Glomerular visceral epithelial cell (primary cell): Measurements from ENCODE around the gene SLC36A3.
"Not testable (repeated sequence)": the region's sequence is repeated elsewhere in the genome, so short reads cannot be mapped to it uniquely, and the experiment has no call there.

Source experiments
- DNase-seq: peaks from one replicate; pipeline ENCODE4 v3.0.0-alpha.2; 2016; ENCODE audit errors: extremely low spot score

The SLC36A3 gene

GRCh38 chr5:151239237-151239861 lies 64.2 kb downstream of the SLC36A3 start:
- peak; percentile 73 for DNase-seq

DNA sequence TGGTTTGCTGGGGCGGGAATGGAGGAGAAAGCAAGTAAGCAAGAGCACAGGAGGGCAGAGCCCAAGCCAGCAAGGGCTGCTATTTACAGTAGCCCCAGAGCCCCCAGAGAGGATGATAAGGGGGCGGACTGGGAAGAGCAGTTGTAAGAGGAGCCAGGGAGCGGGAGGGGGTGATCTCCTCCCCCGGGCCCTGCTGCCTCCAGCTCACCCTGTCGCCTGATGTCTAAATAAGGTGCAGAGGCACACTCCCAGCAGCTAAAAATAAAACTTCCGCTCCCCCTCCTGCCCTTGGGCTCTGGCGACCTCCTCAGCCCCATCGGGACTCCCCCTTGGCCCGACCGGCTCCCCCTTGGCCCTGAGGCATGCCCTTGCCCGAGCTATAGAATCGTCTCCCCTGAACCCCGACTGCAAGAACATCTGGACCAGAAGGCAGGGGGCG lies 65.2 kb downstream of the SLC36A3 start:
- no peak for DNase-seq

DNA sequence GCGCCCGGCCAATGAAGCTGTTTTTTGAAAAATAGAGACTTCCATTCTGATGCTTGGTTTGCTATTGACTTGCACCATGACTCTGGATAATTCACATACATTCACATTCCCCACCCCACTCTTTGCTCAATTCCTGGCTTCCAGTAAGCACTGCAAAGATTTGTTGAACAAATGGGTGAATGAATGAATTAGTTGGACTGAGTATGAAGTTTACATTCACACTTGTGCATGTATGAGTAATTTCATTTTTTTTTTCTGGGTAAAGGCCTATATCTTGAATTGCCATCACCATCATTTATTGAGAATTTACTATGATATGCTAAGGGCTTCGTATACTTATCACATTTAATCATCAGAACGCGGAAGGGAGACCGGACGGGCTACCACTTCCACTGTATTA lies 65.9 kb downstream of the SLC36A3 start:
- DNase-seq, result no peak

GRCh38 chr5:151236888-151237287 lies 66.7 kb downstream of the SLC36A3 start:
- no peak for DNase-seq

- not testable (repeated sequence) for DNase-seq
Observed at GRCh38 chr5:151235239-151235571, 68.4 kb downstream of the SLC36A3 start.

DNA sequence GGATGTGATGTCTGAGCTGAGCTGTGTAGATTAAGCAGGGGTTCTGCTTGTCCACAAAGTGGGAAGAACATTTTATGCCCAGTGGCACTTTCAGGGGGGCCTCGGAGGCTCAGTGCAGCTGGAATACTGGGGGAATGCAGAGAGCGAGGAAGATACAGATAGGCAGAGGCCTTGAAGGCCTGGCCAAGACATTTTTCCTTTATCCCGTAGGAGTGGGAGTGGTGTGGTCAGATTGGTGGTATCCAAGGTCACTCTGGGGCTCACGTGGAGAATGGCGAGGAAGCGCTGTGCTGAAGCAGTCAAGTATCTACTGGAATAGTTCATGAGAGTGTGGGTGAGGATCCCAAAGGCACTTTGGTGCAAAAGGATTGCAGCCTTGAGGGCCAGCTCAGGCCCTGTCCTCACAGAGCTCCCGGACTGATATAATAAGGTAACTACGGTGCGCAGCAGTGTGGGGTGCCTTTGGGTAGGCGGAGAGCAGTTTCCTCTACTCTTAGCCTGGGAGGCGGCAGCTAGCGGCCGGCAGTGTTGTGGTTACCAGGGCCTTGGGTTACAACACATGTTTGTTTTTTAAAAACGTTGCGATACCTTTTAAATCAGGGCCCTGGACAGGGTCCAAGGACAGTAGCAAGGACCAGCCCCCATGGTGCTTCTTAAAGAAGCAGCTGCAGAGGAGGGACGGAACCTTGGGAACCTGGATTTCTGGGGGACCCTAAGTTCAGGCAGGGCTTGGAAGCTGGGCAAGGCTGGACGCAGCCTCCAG lies 68.9 kb downstream of the SLC36A3 start:
- DNase-seq, result no peak

- DNase-seq, result no peak
Observed at GRCh38 chr5:151233616-151234085, 69.9 kb downstream of the SLC36A3 start.

DNA sequence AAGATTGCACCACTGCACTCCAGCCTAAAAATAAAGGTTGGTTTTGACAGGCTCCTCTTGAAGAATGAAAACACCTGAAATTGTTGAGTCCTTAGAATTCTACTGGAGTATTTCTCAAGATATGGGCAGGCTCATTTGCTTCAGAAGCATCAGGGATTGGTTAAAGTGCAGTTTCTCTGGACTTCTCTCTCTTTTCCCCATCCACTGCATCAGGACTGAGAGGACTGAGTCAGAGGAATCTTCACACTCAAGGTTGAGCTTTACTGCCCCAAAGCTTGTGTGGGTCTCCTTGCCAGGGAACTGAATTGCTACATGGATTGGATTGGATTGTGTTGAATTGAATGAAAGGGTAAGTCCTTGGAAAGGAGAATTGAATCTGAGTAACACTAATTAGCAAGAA lies 72.2 kb downstream of the SLC36A3 start:
- DNase-seq, result no peak

DNA sequence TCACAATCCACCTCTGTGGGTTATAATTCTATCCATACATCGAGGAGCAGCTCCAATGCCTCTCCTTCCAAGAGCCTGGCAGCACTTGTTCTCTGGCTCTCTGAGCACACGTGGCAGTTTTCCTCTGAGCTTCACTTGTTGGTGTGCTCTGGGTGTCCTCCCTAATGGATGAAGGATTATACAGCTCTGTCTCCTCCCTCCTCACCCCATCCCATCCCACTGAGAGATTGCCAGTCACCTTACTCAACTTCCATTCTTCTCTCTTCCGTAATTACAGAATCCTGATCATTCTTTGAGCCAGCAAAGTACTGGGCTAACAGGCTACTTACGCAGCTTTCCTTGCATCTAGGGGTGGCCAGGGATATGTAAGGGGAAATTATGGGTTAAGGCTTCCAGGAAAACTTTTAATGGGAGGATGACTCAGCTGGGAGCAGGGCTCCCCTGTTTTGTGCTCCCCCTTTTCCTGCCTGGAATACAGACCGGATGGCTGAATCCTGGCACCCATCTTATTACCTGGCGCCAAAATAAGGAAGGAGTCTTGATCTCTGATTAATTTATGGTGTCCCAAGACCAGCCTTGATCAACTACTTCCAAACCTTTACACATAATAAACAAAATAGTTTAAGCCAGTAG lies 73.4 kb downstream of the SLC36A3 start:
- DNase-seq, result no peak

DNA sequence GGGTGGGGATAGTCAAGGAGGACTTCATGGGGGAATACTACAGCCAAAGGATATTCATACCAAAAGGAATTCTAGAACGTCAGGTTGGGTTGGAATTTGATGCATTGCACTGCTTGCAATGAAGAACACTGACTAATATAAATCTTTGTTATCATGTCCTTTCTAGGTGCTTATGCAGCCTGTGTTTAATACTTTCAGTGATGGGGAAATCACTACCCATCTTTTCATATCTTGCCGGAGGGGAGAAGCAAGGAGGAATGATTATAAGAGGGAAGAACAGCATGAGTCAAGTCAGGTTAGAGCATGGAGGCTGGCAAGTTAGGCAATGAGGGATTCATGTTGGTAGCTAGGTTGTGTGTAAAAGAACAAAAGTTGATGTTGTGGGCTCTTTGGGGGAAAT lies 74.6 kb downstream of the SLC36A3 start:
- no peak for DNase-seq

DNA sequence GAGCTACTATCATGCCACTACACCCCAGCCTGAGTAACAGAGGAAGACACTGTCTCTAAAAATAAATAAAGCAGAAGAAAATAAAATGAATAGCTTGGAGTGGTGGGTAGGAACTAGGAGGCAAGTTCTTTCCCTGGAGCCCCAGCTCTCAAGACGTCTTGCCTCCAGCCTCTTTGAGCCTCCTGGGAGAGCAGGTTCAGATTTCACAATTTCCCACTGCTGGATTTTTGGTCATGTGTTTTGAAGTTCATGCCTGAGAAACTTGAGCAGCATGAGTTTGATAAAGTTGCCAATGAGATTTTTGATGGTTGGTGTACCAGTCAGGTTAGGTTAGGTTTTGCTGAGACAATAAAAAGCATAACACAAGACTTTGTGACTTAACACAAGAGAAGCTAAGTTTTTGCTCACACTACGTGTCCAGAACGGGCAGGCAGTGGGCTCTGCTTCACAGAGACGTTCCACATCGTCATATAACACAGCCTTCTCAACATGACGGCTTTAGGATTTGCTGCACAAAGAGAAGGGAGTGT lies 75.6 kb downstream of the SLC36A3 start:
- no peak for DNase-seq
